HG02885 (cell line): ENCODE measurements around the gene MISFA.
A peak's percentile ranks its signal among the peaks of the same experiment; 100 is the strongest.
"Not testable (repeated sequence)": the region's sequence is repeated elsewhere in the genome, so short reads cannot be mapped to it uniquely, and the experiment has no call there.

Experiments
- ATAC-seq: cut with Tn5 transposase; IDR thresholded peaks from one replicate; pipeline ENCODE4 v1.9.1; 2021; ENCODE audit warnings: mild to moderate bottlenecking; ENCODE audit not compliant: unreplicated experiment, poor library complexity

MISFA gene

DNA sequence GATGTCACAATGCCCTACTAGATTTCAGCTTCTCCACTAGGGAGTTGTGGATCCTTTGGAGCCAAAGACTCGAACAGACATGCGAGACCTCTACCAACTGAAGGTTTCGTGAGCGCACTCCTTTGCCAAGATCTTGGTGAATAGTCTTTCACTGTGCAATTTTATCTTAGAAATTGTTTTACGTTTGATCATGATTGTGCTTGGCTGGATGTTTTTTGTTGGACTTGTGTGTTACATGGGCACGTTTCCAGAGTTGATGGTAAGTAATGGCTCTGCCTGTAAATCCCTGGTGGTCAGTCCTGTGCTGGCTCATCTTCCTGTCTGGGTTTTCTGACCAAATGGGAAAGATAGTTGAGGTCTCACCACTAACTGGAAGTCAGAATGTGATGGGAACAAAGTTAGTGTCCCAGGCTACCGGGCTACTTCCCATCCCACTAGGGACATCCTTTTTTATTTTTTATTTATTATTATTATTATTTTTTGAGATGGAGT, at the start of gene MISFA:
Gene MISFA, plus strand, starts transcription at position 51 of the 492 bp plus-strand sequence. Its CDS starts 140 bp downstream, at position 191.
- no peak for ATAC-seq

- no peak for ATAC-seq
Measured at GRCh38 chr11:18563090-18563730, 36.4 kb upstream of the MISFA start.

- no peak for ATAC-seq
Measured at GRCh38 chr11:18564149-18564548, 35.4 kb upstream of the MISFA start.

- no peak for ATAC-seq
Measured at GRCh38 chr11:18566406-18566805, 33.2 kb upstream of the MISFA start.

GRCh38 chr11:18567081-18567480, 32.5 kb upstream of the MISFA start:
- no peak for ATAC-seq

DNA sequence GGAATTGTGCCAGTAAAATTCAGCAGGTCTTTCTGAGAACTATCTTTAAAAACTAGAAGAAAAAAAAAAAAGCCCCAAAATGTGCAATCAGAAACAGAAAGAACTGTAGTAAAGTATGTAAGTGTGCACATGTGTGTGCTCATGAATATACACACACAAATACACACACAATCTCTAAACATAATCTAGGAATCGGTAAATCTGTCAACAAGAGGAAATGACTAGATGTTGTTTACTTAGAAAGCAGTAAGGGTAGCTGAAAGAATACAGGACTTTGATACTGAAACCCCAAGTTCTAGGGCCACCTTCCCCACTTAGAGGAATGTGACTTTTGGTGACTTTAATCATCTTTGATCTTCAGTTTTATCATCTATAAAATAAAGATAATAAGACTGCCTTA, 24.2 kb upstream of the MISFA start:
- no peak for ATAC-seq

DNA sequence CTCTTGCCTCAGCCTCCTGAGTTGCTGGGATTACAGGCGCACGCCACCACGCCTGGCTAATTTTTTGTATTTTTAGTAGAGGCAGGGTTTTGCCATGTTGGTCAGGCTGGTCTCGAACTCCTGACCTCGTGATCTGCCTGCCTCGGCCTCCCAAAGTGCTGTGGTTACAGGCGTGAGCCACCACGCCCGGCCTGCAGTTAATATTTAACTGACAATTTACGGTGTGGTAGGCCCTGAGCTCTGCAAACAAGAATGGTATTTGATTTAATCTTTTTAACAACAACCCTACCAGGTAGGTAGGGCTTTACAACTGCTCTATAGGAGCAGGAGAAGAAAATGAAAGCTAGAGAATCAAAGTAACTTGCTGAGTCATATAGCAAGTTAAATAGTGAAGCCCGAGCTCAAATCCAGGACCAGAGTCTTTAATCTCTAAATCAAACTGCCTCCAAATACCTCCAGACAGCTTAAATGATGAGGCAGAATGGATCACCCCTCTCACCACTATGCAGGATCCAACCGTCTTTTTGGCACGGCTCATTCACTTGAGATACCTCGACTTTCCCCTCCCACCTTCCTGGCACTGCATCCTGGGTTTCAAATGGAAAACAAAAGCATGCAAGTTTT, 20.5 kb upstream of the MISFA start:
- ATAC-seq, result peak; percentile 71

- ATAC-seq, result no peak
Measured at GRCh38 chr11:18580113-18580766, 19.3 kb upstream of the MISFA start.

GRCh38 chr11:18581825-18582224, 17.8 kb upstream of the MISFA start:
- no peak for ATAC-seq

DNA sequence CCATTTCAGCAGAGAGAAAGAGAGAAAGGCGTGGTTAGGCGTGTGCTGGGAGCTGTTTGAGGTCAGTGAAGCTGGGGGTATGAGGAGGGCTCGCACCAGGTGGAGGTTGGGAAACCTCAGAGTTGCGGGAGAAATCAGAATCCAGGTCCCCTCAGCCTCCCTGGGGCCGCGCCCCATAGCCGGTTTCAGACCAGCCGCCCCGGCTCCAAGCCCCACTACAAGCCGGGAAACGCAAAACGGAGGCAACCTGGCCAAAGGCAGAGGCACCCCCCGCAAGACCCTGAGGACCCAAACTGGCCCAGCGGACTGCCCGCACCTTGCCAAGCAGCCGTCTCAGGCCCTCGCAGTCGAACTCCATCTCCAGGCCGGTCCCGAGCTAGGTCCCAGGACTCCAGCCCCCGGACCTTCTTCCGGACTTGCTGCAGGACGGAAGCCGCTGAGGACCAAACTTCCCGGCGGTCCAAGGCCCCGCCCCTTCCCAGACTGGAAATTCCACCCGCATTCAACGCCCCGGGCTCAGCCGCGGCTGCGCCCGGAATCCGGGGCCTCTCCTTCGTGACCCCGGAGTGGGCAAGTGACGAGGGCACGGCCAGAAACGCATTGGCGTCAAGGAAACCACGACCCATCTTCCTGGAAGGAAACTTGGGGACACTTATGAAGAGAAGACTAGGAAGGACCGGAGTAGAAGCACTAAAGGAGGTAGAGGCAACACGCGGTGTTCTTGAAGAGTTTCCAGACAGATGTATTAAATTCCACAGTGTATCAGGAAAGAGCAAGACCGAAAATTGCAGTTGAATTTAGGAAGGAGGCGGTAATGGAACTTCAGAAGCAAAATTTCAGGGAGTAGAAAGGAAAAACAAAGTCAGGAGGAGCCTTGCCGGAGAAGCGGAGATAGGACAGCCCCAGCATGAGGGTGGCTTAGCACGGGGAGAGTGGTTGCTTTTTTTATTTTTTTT, 11.0 kb upstream of the MISFA start, which contains the start of gene UEVLD:
Gene UEVLD, minus strand, starts transcription at position 438 of the 956 bp plus-strand sequence. Its CDS starts 80 bp downstream, at position 358.
- peak; percentile 68 for ATAC-seq

DNA sequence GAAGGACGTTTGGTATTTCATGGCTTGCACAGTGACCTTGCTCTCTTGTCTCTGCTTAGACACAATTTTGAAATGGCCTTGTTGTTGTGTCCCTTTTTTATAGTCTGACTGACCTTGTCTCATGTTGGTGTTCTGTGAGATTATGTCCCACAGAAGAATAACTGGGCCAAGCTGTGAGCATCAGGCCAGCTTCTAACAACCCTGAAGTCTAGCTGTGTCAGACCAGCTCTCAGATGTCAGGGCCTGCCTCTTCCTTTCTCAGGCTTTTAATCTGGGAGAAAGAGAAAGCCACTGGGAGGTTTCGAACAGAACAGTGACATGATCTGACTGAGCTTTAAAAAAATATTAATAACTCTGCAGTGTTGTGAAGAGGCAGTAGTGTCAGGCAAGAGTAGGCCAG, 9.0 kb upstream of the MISFA start:
- ATAC-seq, result no peak

GRCh38 chr11:18594088-18594487, 5.5 kb upstream of the MISFA start:
- not testable (repeated sequence) for ATAC-seq

GRCh38 chr11:18594999-18595749, 4.4 kb upstream of the MISFA start:
- ATAC-seq, result no peak

- ATAC-seq, result no peak
Measured at GRCh38 chr11:18600915-18601569, 1.5 kb downstream of the MISFA start.

DNA sequence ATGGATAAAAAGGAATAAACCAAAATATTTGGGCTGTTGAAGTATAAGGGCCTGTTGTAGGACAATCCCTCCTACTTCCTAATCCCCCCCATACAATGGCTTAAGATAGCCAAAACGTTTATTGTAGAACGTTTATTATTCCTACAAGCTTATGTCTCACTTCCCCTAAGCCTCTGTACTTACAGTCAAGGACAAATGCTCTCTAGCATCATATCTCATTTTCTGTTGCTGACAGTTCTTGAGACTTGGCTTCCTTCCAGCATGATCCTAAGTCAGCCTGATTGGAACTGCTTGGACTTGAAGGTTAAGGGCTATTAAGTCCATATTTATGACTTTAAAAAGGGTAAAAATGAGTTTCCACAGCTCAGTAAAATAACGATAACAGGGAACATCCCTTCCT, 8.8 kb downstream of the MISFA start:
- no peak for ATAC-seq

DNA sequence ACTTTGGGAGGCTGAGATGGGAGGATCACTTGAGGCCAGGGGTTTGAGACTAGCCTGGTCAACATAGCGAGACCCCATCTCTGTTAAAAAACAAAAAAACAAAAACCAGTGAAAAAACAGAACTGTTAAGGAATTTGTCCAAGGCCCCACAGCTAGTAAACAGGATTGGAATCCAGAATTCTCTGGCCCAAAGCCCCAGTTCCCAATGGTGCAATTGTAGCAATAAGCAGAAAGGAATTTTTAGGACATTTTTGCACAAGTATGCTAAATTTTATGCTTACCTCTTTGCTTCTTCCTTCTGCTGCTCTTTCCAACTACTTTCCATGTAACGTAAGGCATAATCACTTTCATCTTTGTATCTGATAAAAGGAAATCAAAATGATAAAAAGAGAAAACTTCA, 11.6 kb downstream of the MISFA start:
- no peak for ATAC-seq

DNA sequence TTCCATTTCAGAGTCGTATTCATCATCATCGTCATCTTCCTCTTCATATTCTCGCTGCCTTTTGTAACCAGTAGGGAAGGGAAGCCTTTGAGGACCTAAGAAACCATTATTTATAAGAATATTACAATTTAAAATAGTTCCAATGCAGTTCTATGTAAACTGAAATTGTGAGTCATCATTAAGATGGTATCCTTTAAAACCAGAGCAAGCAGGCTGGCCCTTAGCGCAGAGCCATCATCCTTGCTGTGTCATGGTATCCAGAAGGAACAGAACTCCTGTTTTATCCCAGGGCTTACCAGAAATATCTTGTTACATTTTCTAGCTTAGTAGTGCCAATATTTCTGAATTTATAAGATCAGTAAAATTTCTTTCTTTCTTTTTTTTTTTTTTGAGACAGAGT, 12.8 kb downstream of the MISFA start:
- no peak for ATAC-seq

DNA sequence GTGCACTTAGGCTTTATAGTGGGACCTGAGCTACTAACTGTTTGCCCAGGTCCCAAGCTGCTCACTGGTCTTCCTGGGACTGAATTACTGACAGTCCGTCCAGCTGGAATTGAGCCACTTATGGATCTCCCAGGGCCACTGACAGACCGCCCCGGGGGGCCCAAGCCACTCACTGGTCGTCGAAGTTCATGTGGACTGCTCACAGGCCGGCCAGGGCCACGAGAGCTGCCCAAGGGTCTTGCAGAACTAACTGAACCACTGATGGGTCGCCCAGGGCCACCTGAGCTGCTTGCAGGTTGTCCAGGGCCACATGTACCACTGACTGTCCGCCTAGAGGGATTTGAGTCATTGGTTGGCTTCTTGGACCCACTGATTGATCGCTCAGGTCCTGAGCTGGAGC, 15.1 kb downstream of the MISFA start:
- ATAC-seq, result no peak
